ENCODE data around the gene SPIRE1. TPM values are rescaled to one million over a fixed set of nuclear protein-coding genes. Genes with fewer than 3 reads are reported as not detected.

The SPIRE1 gene
- polyA plus RNA-seq, 1 experiment = 11.6 TPM

DNA sequence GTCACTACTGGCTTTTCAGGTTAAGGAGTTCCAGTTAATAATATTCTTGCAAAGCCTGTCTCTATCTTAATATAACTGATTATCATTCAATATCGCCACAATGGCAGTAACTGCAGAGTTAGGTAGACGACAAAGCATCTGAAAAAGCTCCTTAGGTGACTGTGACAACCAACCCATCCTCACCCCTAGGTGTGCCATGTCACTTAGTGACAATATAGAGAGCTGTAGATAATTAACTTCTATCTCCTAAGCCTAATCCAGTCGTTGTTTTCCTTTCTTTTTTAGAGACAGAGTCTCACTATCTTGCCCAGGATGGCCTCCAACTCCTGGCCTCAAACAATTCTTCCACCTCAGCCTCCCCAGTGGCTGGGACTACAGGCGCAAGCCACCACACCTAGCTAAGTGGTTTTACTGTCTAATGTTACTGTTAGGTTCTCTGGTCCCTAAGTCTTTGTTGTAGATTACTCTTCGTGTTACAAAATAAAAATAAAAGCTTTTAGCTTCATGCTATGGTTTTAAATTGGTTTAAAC lies 65.2 kb downstream of the SPIRE1 start:
- POLR2A ChIA-PET = interaction anchor here (0.6 kb wide), 1 partner anchor 291 kb away, joined by 10 read pairs; no protein-coding TSS in a partner anchor
- CTCF ChIA-PET = interaction anchor here (0.7 kb wide), 1 partner anchor 38 kb away, joined by 3 read pairs; no protein-coding TSS in a partner anchor
- DNase-seq (ENCODE audit: low read depth) = no peak
- H3K4me3 ChIP-seq (ENCODE audit: low read depth, low read length) = no peak overlapping the region
- TF ChIP-seq, protein P1, sequence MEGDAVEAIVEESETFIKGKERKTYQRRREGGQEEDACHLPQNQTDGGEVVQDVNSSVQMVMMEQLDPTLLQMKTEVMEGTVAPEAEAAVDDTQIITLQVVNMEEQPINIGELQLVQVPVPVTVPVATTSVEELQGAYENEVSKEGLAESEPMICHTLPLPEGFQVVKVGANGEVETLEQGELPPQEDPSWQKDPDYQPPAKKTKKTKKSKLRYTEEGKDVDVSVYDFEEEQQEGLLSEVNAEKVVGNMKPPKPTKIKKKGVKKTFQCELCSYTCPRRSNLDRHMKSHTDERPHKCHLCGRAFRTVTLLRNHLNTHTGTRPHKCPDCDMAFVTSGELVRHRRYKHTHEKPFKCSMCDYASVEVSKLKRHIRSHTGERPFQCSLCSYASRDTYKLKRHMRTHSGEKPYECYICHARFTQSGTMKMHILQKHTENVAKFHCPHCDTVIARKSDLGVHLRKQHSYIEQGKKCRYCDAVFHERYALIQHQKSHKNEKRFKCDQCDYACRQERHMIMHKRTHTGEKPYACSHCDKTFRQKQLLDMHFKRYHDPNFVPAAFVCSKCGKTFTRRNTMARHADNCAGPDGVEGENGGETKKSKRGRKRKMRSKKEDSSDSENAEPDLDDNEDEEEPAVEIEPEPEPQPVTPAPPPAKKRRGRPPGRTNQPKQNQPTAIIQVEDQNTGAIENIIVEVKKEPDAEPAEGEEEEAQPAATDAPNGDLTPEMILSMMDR (IDR thresholded peaks at IDR 0.05; ENCODE audit: insufficient read depth, low read depth, low read length) = no peak
- H3K27me3 ChIP-seq (ENCODE audit: control insufficient read depth, insufficient read depth, low read length) = no peaks in the 10 kb centered on the region
- H3K36me3 ChIP-seq (ENCODE audit: control insufficient read depth, insufficient read depth, low read length) = no peaks in the 10 kb centered on the region

DNA sequence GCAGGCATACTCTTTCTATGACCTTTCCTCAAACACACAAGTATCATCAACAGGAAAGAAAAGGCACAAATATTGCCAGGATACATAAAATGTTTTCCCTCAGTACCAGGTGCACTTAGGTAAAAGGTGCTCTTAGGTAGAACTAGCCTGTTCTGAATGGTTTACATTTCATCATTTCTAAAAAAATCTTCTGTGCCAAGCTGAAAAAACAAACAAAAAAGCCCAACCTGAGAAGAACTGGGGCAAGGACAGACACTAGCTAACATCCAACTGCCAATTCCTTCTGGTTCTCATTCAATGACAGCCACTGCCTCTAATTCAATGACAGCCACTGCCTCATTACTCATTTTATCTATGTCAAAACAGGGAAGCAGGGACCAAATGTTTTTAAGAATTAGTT lies 68.5 kb downstream of the SPIRE1 start:
- Histone ChIP-seq H3K4me3 (ENCODE audit: low read depth, low read length) (no peak overlapping the region), H3K27me3 (ENCODE audit: control insufficient read depth, insufficient read depth, low read length) (no peaks in the 10 kb centered on the region), H3K36me3 (ENCODE audit: control insufficient read depth, insufficient read depth, low read length) (no peaks in the 10 kb centered on the region)
- CTCF ChIA-PET = interaction anchor here (1.1 kb wide), 1 partner anchor 10 kb away, joined by 4 read pairs; no protein-coding TSS in a partner anchor
- DNase-seq (ENCODE audit: low read depth) = no peak
- TF ChIP-seq, protein P1 (IDR thresholded peaks at IDR 0.05; ENCODE audit: insufficient read depth, low read depth, low read length) = no peak
- POLR2A ChIA-PET = no interaction called here

DNA sequence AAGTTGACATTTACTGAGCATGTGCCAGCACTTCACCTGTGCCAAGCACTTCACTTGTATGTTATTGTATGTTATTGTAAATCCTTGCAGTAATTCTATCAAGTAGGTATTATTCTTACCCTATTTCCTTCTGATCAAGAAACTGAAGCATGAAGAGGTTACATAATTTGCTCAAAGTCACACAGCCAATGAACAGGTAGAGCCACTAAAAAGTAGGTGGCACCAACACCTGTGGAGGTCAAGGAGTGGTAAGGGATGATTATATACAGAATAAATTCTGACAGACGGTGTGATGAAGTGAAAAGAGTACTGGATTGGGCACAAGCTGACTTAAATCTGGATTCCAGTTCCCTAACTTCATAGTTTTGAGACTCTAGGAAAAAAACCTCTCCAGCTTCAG lies 71.0 kb downstream of the SPIRE1 start:
- POLR2A ChIA-PET = no interaction called here
- TF ChIP-seq, protein P1 (IDR thresholded peaks at IDR 0.05; ENCODE audit: insufficient read depth, low read depth, low read length) = no peak
- no peak for DNase-seq (ENCODE audit: low read depth)
- no peaks in the 10 kb centered on the region for H3K36me3 ChIP-seq (ENCODE audit: control insufficient read depth, insufficient read depth, low read length)
- CTCF ChIA-PET = interaction anchor here (1.5 kb wide), 1 partner anchor 13 kb away, joined by 4 read pairs; no protein-coding TSS in a partner anchor
- no peaks in the 10 kb centered on the region for H3K27me3 ChIP-seq (ENCODE audit: control insufficient read depth, insufficient read depth, low read length)
- no peak overlapping the region for H3K4me3 ChIP-seq (ENCODE audit: low read depth, low read length)

DNA sequence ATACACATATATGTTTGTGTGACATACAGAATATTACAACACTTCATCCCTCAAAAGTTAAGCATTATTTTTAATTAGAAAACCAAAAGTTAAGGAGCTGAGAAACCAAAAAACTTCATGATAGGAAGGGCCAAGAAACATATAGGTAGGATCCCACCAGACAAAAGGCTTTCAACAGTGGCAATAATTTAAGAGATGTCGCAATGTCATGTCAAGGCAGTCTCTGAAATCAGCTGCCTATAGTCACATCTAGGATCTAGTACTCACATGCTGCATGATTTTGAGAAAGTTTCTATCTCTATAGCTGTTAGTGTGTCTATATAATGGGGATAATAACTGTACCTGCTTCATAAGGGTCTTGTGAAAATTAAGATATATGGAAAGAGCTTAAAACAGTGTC lies 72.7 kb downstream of the SPIRE1 start:
- ChIA-PET POLR2A (no interaction called here), CTCF (interaction anchor here (0.6 to 1.4 kb wide), 4 partner anchors 9 to 39 kb away, joined by 3 read pairs; no protein-coding TSS in a partner anchor)
- H3K36me3 ChIP-seq (ENCODE audit: control insufficient read depth, insufficient read depth, low read length) = no peaks in the 10 kb centered on the region
- DNase-seq (ENCODE audit: low read depth) = no peak
- no peaks in the 10 kb centered on the region for H3K27me3 ChIP-seq (ENCODE audit: control insufficient read depth, insufficient read depth, low read length)
- no peak overlapping the region for H3K4me3 ChIP-seq (ENCODE audit: low read depth, low read length)
- TF ChIP-seq, protein P1 (IDR thresholded peaks at IDR 0.05; ENCODE audit: insufficient read depth, low read depth, low read length) = no peak

DNA sequence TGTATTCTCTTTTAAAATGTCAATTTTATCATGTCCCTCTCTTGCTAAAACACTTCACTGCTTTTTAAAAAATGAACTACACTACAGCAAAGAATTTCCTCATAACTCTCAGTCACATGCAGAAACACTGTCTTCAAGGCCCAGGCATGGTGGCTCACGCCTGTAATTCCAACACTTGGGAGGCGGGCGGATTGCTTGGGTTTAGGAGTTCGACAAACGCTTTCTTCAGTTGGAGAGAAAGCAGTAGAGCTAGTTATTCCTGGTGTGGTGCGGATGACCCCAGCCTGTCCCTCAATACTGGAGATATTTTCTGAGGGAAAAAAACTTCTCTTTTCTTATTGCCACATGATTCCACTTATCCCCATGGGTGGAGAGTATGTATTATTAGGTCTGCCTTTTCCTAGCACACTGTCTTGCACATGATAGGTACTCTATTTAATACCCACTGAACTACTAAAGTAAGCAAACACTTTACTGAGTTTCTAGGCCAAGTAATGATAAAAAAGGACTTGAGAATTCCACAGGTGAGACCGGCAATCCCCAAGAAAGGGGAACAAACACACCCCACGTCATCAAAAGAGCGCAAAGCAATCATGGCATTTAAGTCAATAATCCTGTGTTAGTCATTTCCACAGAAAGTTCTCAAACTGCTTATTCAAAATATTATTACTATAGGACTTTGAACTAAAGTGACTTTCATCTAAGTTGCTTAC lies 77.1 kb downstream of the SPIRE1 start:
- ChIA-PET POLR2A (no interaction called here), CTCF (no interaction called here)
- no peak overlapping the region for H3K4me3 ChIP-seq (ENCODE audit: low read depth, low read length)
- no peaks in the 10 kb centered on the region for H3K36me3 ChIP-seq (ENCODE audit: control insufficient read depth, insufficient read depth, low read length)
- TF ChIP-seq, protein P1 (IDR thresholded peaks at IDR 0.05; ENCODE audit: insufficient read depth, low read depth, low read length) = no peak
- H3K27me3 ChIP-seq (ENCODE audit: control insufficient read depth, insufficient read depth, low read length) = no peaks in the 10 kb centered on the region
- no peak for DNase-seq (ENCODE audit: low read depth)

All from BJ (cell line).